ENCODE data around the gene HSH2D. TPM values are rescaled to one million over a fixed set of nuclear protein-coding genes. Genes with fewer than 3 reads are reported as not detected.

The HSH2D gene
- total and polyA plus RNA-seq, 4 donors = 5.5 to 9.3 (median 6.4) TPM

GRCh38 chr19:16127080-16127479 lies 16.4 kb upstream of the HSH2D start:
- H3K9ac ChIP-seq (ENCODE audit: insufficient read depth in 1 of 2, low read length in 2 of 2) = no peak overlapping the region
- WGBS, 2 donors = 86 to 90% methylated on average over 11 of the region's 11 CpGs
- H3K36me3 ChIP-seq (ENCODE audit: control insufficient read depth in 4 of 4, insufficient read depth in 4 of 4, low read length in 4 of 4) = peaks cover 18 to 78% (median 44%) of the 10 kb centered on the region in 4 donors
- ATAC-seq (ENCODE audit: insufficient read depth, low FRiP score) (no peak), DNase-seq (no peak)
- H3K27me3 ChIP-seq (ENCODE audit: control insufficient read depth in 3 of 3, insufficient read depth in 3 of 3, low read length in 2 of 3) = no peaks in the 10 kb centered on the region
- no peaks in the 10 kb centered on the region for H3K4me1 ChIP-seq (ENCODE audit: control insufficient read depth in 5 of 5, insufficient read depth in 5 of 5, low read length in 5 of 5)
- TF ChIP-seq, protein P1, sequence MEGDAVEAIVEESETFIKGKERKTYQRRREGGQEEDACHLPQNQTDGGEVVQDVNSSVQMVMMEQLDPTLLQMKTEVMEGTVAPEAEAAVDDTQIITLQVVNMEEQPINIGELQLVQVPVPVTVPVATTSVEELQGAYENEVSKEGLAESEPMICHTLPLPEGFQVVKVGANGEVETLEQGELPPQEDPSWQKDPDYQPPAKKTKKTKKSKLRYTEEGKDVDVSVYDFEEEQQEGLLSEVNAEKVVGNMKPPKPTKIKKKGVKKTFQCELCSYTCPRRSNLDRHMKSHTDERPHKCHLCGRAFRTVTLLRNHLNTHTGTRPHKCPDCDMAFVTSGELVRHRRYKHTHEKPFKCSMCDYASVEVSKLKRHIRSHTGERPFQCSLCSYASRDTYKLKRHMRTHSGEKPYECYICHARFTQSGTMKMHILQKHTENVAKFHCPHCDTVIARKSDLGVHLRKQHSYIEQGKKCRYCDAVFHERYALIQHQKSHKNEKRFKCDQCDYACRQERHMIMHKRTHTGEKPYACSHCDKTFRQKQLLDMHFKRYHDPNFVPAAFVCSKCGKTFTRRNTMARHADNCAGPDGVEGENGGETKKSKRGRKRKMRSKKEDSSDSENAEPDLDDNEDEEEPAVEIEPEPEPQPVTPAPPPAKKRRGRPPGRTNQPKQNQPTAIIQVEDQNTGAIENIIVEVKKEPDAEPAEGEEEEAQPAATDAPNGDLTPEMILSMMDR (IDR thresholded peaks at IDR 0.05; ENCODE audit: control extremely low read depth, extremely low read depth) = no peak
- H3K27ac ChIP-seq (ENCODE audit: low read depth in 1 of 2, low read length in 1 of 2) = no peak overlapping the region
- no peaks in the 10 kb centered on the region for H3K9me3 ChIP-seq (ENCODE audit: control insufficient read depth in 4 of 4, insufficient read depth in 3 of 4, low read length in 3 of 4)
- no peak overlapping the region for H3K4me3 ChIP-seq

DNA sequence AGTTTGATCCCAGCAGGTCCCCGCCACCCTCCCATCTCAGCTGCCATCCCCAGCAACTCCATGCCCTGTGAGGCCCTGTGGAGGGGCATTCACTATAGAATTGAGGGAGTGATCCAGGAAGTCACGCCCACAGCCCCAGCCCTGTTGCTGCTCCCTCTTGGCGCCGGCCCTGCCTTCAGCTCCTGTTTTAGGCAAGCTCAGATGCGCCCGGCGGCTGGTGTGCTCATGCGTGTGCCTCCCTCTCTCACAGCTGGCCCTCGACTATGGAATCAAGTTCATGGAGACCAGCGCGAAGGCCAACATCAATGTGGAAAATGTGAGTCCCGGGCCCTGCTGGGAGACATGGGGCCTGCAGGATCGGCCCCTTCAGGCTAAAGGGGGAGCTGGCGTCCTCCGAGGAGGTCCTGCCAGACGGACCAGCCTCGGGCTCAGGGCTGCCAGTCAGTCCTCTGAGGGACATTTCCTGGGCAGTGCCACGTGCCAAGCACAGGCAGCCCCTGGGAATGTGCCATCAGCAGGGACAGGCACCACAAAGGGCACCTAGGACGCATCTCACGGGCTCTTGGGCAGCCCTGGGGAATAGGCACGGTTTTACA lies 15.6 kb upstream of the HSH2D start:
- no peak for ATAC-seq (ENCODE audit: insufficient read depth, low FRiP score)
- DNase-seq = no peak
- 91 to 93% methylated on average over 21 of the region's 21 CpGs for WGBS, 2 donors
- H3K9me3 ChIP-seq (ENCODE audit: control insufficient read depth in 4 of 4, insufficient read depth in 3 of 4, low read length in 3 of 4) = peaks cover 0 to 1% (median 0%) of the 10 kb centered on the region in 4 donors
- peaks cover 26 to 77% (median 46%) of the 10 kb centered on the region in 4 donors for H3K36me3 ChIP-seq (ENCODE audit: control insufficient read depth in 4 of 4, insufficient read depth in 4 of 4, low read length in 4 of 4)
- TF ChIP-seq, protein P1 (IDR thresholded peaks at IDR 0.05; ENCODE audit: control extremely low read depth, extremely low read depth) = no peak
- H3K9ac ChIP-seq (ENCODE audit: insufficient read depth in 1 of 2, low read length in 2 of 2) = no peak overlapping the region
- no peaks in the 10 kb centered on the region for H3K27me3 ChIP-seq (ENCODE audit: control insufficient read depth in 3 of 3, insufficient read depth in 3 of 3, low read length in 2 of 3)
- H3K4me1 ChIP-seq (ENCODE audit: control insufficient read depth in 5 of 5, insufficient read depth in 5 of 5, low read length in 5 of 5) = no peaks in the 10 kb centered on the region
- no peak overlapping the region for H3K4me3 ChIP-seq
- H3K27ac ChIP-seq (ENCODE audit: low read depth in 1 of 2, low read length in 1 of 2) = no peak overlapping the region

DNA sequence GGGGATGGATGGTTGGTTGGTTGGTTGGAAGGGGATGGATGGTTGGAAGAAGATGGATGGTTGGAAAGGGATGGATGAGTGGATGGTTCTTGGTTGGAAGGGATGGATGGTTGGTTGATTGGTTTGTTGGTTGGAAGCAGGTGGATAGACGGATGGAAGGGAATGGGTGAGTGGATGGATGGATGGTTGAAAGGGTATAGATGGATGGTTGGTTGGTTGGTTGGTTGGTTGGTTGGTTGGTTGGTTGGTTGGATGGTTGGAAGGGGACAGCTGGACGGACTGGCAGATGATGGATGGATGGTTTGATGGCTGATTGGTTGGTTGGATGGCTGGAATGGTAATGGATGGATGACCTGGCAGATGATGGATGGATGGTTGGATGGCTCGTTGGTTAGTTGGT lies 11.8 kb upstream of the HSH2D start:
- no peaks in the 10 kb centered on the region for H3K27me3 ChIP-seq (ENCODE audit: control insufficient read depth in 3 of 3, insufficient read depth in 3 of 3, low read length in 2 of 3)
- peaks cover 24 to 60% (median 42%) of the 10 kb centered on the region in 4 donors for H3K36me3 ChIP-seq (ENCODE audit: control insufficient read depth in 4 of 4, insufficient read depth in 4 of 4, low read length in 4 of 4)
- ATAC-seq (ENCODE audit: insufficient read depth, low FRiP score) (no peak), DNase-seq (no peak)
- no peaks in the 10 kb centered on the region for H3K4me1 ChIP-seq (ENCODE audit: control insufficient read depth in 5 of 5, insufficient read depth in 5 of 5, low read length in 5 of 5)
- no peak overlapping the region for H3K27ac ChIP-seq (ENCODE audit: low read depth in 1 of 2, low read length in 1 of 2)
- no peak overlapping the region for H3K4me3 ChIP-seq
- peaks cover 0 to 4% (median 0%) of the 10 kb centered on the region in 4 donors for H3K9me3 ChIP-seq (ENCODE audit: control insufficient read depth in 4 of 4, insufficient read depth in 3 of 4, low read length in 3 of 4)
- no peak overlapping the region for H3K9ac ChIP-seq (ENCODE audit: insufficient read depth in 1 of 2, low read length in 2 of 2)
- WGBS, 2 donors = 97 to 100% methylated on average over 3 of the region's 3 CpGs
- TF ChIP-seq, protein P1 (IDR thresholded peaks at IDR 0.05; ENCODE audit: control extremely low read depth, extremely low read depth) = no peak

DNA sequence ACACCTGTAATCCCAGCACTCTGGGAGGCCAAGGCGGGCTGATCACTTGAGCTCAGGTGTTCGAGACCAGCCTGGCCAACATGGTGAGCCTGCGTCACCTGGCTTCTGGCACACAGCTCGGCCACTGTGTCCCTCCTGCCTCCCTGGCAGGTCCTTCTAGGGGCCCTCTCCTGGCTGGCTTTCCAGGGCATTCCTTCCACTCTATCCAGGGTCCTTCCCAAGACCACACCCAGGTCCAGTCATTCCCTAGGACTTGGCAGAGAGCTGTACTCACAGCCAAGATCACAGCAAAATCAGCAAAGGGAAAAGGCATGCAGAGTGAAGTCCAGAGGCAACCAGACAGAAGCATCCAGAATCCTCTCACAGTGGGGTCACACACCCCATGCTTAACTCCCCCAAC lies 9.7 kb upstream of the HSH2D start:
- ATAC-seq (ENCODE audit: insufficient read depth, low FRiP score) (no peak), DNase-seq (no peak)
- Histone ChIP-seq H3K27ac (ENCODE audit: low read depth in 1 of 2, low read length in 1 of 2) (no peak overlapping the region), H3K4me1 (ENCODE audit: control insufficient read depth in 5 of 5, insufficient read depth in 5 of 5, low read length in 5 of 5) (no peaks in the 10 kb centered on the region), H3K36me3 (ENCODE audit: control insufficient read depth in 4 of 4, insufficient read depth in 4 of 4, low read length in 4 of 4) (peaks cover 24 to 41% (median 33%) of the 10 kb centered on the region in 4 donors), H3K9me3 (ENCODE audit: control insufficient read depth in 4 of 4, insufficient read depth in 3 of 4, low read length in 3 of 4) (peaks cover 0 to 4% (median 0%) of the 10 kb centered on the region in 4 donors), H3K9ac (ENCODE audit: insufficient read depth in 1 of 2, low read length in 2 of 2) (no peak overlapping the region), H3K27me3 (ENCODE audit: control insufficient read depth in 3 of 3, insufficient read depth in 3 of 3, low read length in 2 of 3) (no peaks in the 10 kb centered on the region), H3K4me3 (no peak overlapping the region)
- TF ChIP-seq, protein P1 (IDR thresholded peaks at IDR 0.05; ENCODE audit: control extremely low read depth, extremely low read depth) = no peak
- 93 to 95% methylated on average over 4 of the region's 4 CpGs for WGBS, 2 donors

Data from lung (tissue), 12 donors.